ENCODE measurements around the gene COX20. TPM values are rescaled to one million over a fixed set of nuclear protein-coding genes. Genes with fewer than 3 reads are reported as not detected.

COX20 gene
- total and polyA plus RNA-seq, 10 donors: 20.7 to 45.4 (median 26.3) TPM

- WGBS, 5 donors: 0 to 14% (median 4%) methylated on average over 2 of the region's 2 CpGs
- intact Hi-C loops (cut with DNase I; ENCODE audit: low total_unique reads): loop anchor here (2.0 kb wide), 1 partner anchor 109 kb away; no protein-coding TSS in a partner anchor
Observed at GRCh38 chr1:244861683-244862082, 26.2 kb downstream of the COX20 start.

GRCh38 chr1:244862354-244862698 lies 26.9 kb downstream of the COX20 start:
- WGBS, 5 donors: 0 to 1% (median 0%) methylated on average over 7 of the region's 7 CpGs
- H3K27me3 ChIP-seq (replicated peaks in 1 of 7): no peaks in the 10 kb centered on the region
- peaks cover 0 to 47% (median 35%) of the 10 kb centered on the region in 6 donors for H3K36me3 ChIP-seq
- DNase-seq: no peak
- peak overlapping the region; percentile 99 to 100 (median 100) for H3K27ac ChIP-seq
- no peaks in the 10 kb centered on the region for H3K9me3 ChIP-seq
- peaks cover 47 to 69% (median 63%) of the 10 kb centered on the region in 6 donors for H3K4me1 ChIP-seq
- no peak for TF ChIP-seq CTCF (IDR thresholded peaks at IDR 0.05 in 8 of 11, conservative IDR thresholded peaks at IDR 0.05 in 3 of 11)
- no peak for TF ChIP-seq POLR2AphosphoS5 (IDR thresholded peaks at IDR 0.05)
- TF ChIP-seq POLR2A (IDR thresholded peaks at IDR 0.05): no peak
- intact Hi-C loops (cut with DNase I; ENCODE audit: low total_unique reads): loop anchor here (2.0 kb wide), 1 partner anchor 108 kb away; no protein-coding TSS in a partner anchor
- peak overlapping the region; percentile 71 to 97 (median 90) for H3K4me3 ChIP-seq

More at GRCh38 chr1:244861683-244862082, 26.2 kb downstream of the COX20 start:
- H3K4me3 ChIP-seq: peak overlapping the region; percentile 71 to 97 (median 90)
- peaks cover 0 to 53% (median 42%) of the 10 kb centered on the region in 6 donors for H3K36me3 ChIP-seq
- DNase-seq: no peak
- H3K27ac ChIP-seq: peak overlapping the region; percentile 99 to 100 (median 100)
- H3K4me1 ChIP-seq: peaks cover 51 to 75% (median 68%) of the 10 kb centered on the region in 6 donors
- no peaks in the 10 kb centered on the region for H3K9me3 ChIP-seq
- no peak for TF ChIP-seq POLR2A (IDR thresholded peaks at IDR 0.05)
- TF ChIP-seq POLR2AphosphoS5 (IDR thresholded peaks at IDR 0.05): no peak
- TF ChIP-seq CTCF (IDR thresholded peaks at IDR 0.05 in 8 of 11, conservative IDR thresholded peaks at IDR 0.05 in 3 of 11): no peak
- no peaks in the 10 kb centered on the region for H3K27me3 ChIP-seq (replicated peaks in 1 of 7)

- intact Hi-C loops (cut with DNase I; ENCODE audit: low total_unique reads): loop anchor here (2.0 kb wide), 1 partner anchor 108 kb away; no protein-coding TSS in a partner anchor
- DNase-seq: peak; percentile 99
- Histone ChIP-seq H3K4me1 (peaks cover 44 to 63% (median 57%) of the 10 kb centered on the region in 6 donors), H3K36me3 (peaks cover 0 to 41% (median 29%) of the 10 kb centered on the region in 6 donors), H3K9me3 (no peaks in the 10 kb centered on the region), H3K27ac (peak overlapping the region; percentile 99 to 100 (median 100)), H3K4me3 (peak overlapping the region; percentile 71 to 97 (median 90)), H3K27me3 (replicated peaks in 1 of 7) (no peaks in the 10 kb centered on the region)
- 0 to 1% (median 1%) methylated on average over 15 to 86 of the region's 87 CpGs for WGBS, 5 donors
- TF ChIP-seq CTCF (IDR thresholded peaks at IDR 0.05 in 8 of 11, conservative IDR thresholded peaks at IDR 0.05 in 3 of 11): peak in 2 of 11 experiments; percentile 20 to 25
- TF ChIP-seq POLR2A (IDR thresholded peaks at IDR 0.05): peak in 2 of 3 donors; percentile 56 to 72
- TF ChIP-seq POLR2AphosphoS5 (IDR thresholded peaks at IDR 0.05): peak; percentile 80 to 88 (median 82)
Observed at GRCh38 chr1:244862699-244863490, 27.4 kb downstream of the COX20 start.

Data from spleen (tissue), 11 donors.